GM23338 (cell line): ENCODE results near the gene MOB3B. TPM values are rescaled to one million over a fixed set of nuclear protein-coding genes. Genes with fewer than 3 reads are reported as not detected.
A peak's percentile ranks its signal among the peaks of the same experiment; 100 is the strongest.

ENCODE experiments used
- ATAC-seq: fragments of 200-7000 bp; cut with Tn5 transposase; 3 replicates; pipeline ENCODE4 v1.9.1; 2020
- DNase-seq: peaks from one replicate; pipeline ENCODE4 v3.0.0-alpha.2; 2015; ENCODE audit warnings: low spot score
- H2AFZ ChIP-seq: fragments of 200-600 bp; sonication (generic); 2 replicates; pipeline ENCODE4 v1.8.0; 2016; ENCODE audit warnings: antibody characterized with exemption, mild to moderate bottlenecking, moderate library complexity
- H3F3A ChIP-seq: fragments of 200-600 bp; sonication (generic); replicated peaks from 2 replicates; pipeline ENCODE4 v1.8.0; 2017; ENCODE audit warnings: antibody characterized with exemption, mixed run types, low read depth
- H3K27ac ChIP-seq: fragments of 200-600 bp; sonication (generic); 2 replicates; pipeline ENCODE4 v1.6.1; 2016; ENCODE audit warnings: low read depth
- H3K27me3 ChIP-seq: fragments of 200-600 bp; sonication (generic); 2 replicates; pipeline ENCODE4 v1.8.0; 2016; ENCODE audit warnings: mild to moderate bottlenecking, mixed run types, moderate library complexity; ENCODE audit not compliant: insufficient read depth
- H3K36me3 ChIP-seq: fragments of 200-600 bp; sonication (generic); 2 replicates; pipeline ENCODE4 v1.8.0; 2016; ENCODE audit warnings: mild to moderate bottlenecking; ENCODE audit not compliant: insufficient read depth
- H3K4me1 ChIP-seq: fragments of 200-600 bp; sonication (generic); 2 replicates; pipeline ENCODE4 v1.8.0; 2016; ENCODE audit warnings: mild to moderate bottlenecking, moderate library complexity; ENCODE audit not compliant: insufficient read depth
- H3K4me2 ChIP-seq: fragments of 200-600 bp; sonication (generic); 2 replicates; pipeline ENCODE4 v1.7.1; 2017; ENCODE audit warnings: mixed run types
- H3K4me3 ChIP-seq: fragments of 200-600 bp; sonication (generic); 2 replicates; pipeline ENCODE4 v1.6.1; 2016; ENCODE audit warnings: mixed run types
- H3K79me2 ChIP-seq: fragments of 200-600 bp; sonication (generic); replicated peaks from 2 replicates; pipeline ENCODE4 v1.8.0; 2017; ENCODE audit warnings: mild to moderate bottlenecking; ENCODE audit not compliant: insufficient read depth
- H3K9me2 ChIP-seq: fragments of 200-600 bp; sonication (generic); 2 replicates; pipeline ENCODE4 v1.8.0; 2017; ENCODE audit not compliant: insufficient read depth
- H4K20me1 ChIP-seq: fragments of 200-600 bp; sonication (generic); replicated peaks from 2 replicates; pipeline ENCODE4 v1.8.0; 2017; ENCODE audit warnings: mild to moderate bottlenecking; ENCODE audit not compliant: insufficient read depth
- H3K27ac Mint-ChIP-seq: 2 replicates; pipeline ENCODE4 v1.8.0; 2020; ENCODE audit warnings: inconsistent platforms, mild to moderate bottlenecking, moderate library complexity, mixed read lengths
- H3K27me3 Mint-ChIP-seq: 3 replicates; pipeline ENCODE4 v1.8.0; 2022; ENCODE audit warnings: low read depth, mild to moderate bottlenecking, moderate library complexity, mixed read lengths, inconsistent platforms; ENCODE audit not compliant: insufficient read depth, poor library complexity
- H3K36me3 Mint-ChIP-seq: 3 replicates; pipeline ENCODE4 v1.8.0; 2021; ENCODE audit warnings: low read depth, mild to moderate bottlenecking, inconsistent platforms, moderate library complexity, mixed read lengths
- H3K4me1 Mint-ChIP-seq: 3 replicates; pipeline ENCODE4 v1.8.0; 2020; ENCODE audit warnings: mild to moderate bottlenecking, inconsistent platforms, mixed read lengths
- H3K4me3 Mint-ChIP-seq: 3 replicates; pipeline ENCODE4 v1.8.0; 2021; ENCODE audit warnings: moderate library complexity, mild to moderate bottlenecking, inconsistent platforms, mixed read lengths
- H3K9me3 Mint-ChIP-seq: 3 replicates; pipeline ENCODE4 v1.8.0; 2020; ENCODE audit warnings: moderate library complexity, mild to moderate bottlenecking, inconsistent platforms, mixed read lengths
- CREB1 ChIP-seq: fragments of 250-450 bp; sonication (Bioruptor Pico); IDR thresholded peaks from 2 replicates; pipeline ENCODE4 v1.5.0; 2020; ENCODE audit warnings: low read depth, mild to moderate bottlenecking, moderate library complexity
- CTCF ChIP-seq, 2 experiments: fragments of 200-600 bp in 1 of 2; sonication (generic) in 1 of 2; conservative IDR thresholded peaks; 2 replicates each; pipeline versions ENCODE4 v1.5.1 to v1.6.1; 2016 to 2017; ENCODE audit warnings: antibody characterized with exemption in 2 of 2, low read depth in 2 of 2, mild to moderate bottlenecking in 2 of 2, moderate library complexity in 1 of 2
- ETS1 ChIP-seq: IDR thresholded peaks from 2 replicates; pipeline ENCODE4 v1.6.1; 2016; ENCODE audit warnings: antibody characterized with exemption
- EZH2phosphoT487 ChIP-seq: fragments of 200-600 bp; sonication (generic); IDR thresholded peaks from one replicate; pipeline ENCODE4 v1.8.1; 2018; ENCODE audit warnings: antibody characterized with exemption; ENCODE audit not compliant: unreplicated experiment
- JUNB ChIP-seq: IDR thresholded peaks from one replicate; pipeline ENCODE4 v1.6.1; 2016; ENCODE audit warnings: antibody characterized with exemption; ENCODE audit not compliant: unreplicated experiment
- ZNF114 ChIP-seq: fragments of 250-450 bp; sonication (Bioruptor Pico); IDR thresholded peaks from 2 replicates; pipeline ENCODE4 v1.5.0; 2020; ENCODE audit warnings: mild to moderate bottlenecking, moderate library complexity
- ZNF331 ChIP-seq: fragments of 250-450 bp; sonication (Bioruptor Pico); IDR thresholded peaks from 2 replicates; pipeline ENCODE4 v1.5.0; 2020; ENCODE audit warnings: low read depth, mild to moderate bottlenecking, moderate library complexity
- polyA plus RNA-seq: library from polyadenylated mRNA; unstranded; fragments of >200 nt; fragmentation: Nextera tagmentation; extraction: Ambion mirVana; gene quantifications from 2 replicates; pipeline ENCODE4 v1.2.1, GENCODE V29; 2016
- total RNA-seq: library from RNA; depleted of rRNA; stranded (reverse); fragments of >200 nt; shearing (Covaris generic); gene quantifications from 2 replicates; pipeline ENCODE4 v1.2.3, GENCODE V29; 2014

MOB3B gene
- total and polyA plus RNA-seq, 2 experiments from 2014 or later = 7.6 to 12.1 TPM

DNA sequence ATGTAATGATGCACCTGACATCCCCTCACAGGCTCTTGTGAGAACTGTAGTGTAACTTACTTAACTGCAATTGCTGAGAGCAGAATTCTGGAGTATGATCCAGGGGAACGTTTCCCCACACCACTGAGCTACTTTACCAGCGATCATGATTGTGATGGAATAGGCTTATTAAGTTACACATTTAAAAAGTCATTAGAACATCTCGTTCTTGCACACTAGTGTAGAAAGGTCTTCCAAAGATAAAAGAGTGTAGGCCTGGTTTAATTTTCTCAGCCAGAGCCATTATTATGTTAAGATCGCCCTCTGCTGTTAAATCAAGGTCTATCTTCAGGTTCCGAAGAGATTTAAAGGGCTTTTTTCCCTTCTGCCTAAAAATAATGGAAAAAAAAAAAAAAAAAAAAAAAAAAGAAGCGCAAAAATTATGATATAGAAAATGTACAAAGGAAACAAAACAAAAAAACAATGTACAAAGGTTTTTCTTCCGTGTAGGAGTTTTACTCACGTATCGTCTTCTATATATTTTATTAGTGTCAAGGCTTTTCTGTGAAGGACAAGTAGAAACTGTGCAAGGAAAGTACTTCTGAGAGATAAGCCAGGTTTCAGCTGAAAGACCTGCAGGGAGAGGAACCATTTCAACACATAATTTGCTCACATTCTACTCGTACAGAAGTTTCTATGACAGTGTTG lies 18.6 kb upstream of the MOB3B start:
- no peaks in the 10 kb centered on the region for H3K27me3 Mint-ChIP-seq

GRCh38 chr9:27545471-27545870 lies 15.9 kb upstream of the MOB3B start:
- ATAC-seq (no peak), DNase-seq (no peak)
- Mint-ChIP-seq H3K9me3 (no peaks in the 10 kb centered on the region), H3K27ac (no peak overlapping the region), H3K4me3 (no peak overlapping the region), H3K4me1 (peaks cover 5% of the 10 kb centered on the region; the same call in 2 of the 3 replicates), H3K27me3 (no peaks in the 10 kb centered on the region), H3K36me3 (peaks cover 28% of the 10 kb centered on the region)
- Histone ChIP-seq H3K36me3 (peaks cover 15% of the 10 kb centered on the region), H3K27me3 (no peaks in the 10 kb centered on the region), H3K27ac (no peak overlapping the region), H2AFZ (no peak overlapping the region), H3F3A (no peaks in the 10 kb centered on the region), H4K20me1 (no peaks in the 10 kb centered on the region; the same call in 1 of the 2 replicates), H3K4me2 (no peak overlapping the region), H3K9me2 (no peaks in the 10 kb centered on the region), H3K4me1 (no peaks in the 10 kb centered on the region), H3K79me2 (no peaks in the 10 kb centered on the region), H3K4me3 (no peak overlapping the region)
- no peak for TF ChIP-seq EZH2phosphoT487
- no peak for TF ChIP-seq ZNF114 (CRISPR knock-in tag)
- TF ChIP-seq ETS1 = no peak
- TF ChIP-seq CREB1 (CRISPR knock-in tag) = no peak
- no peak for TF ChIP-seq JUNB

More for the DNA sequence above, 18.6 kb upstream of the MOB3B start:
- H3K27ac ChIP-seq = no peak overlapping the region
- Mint-ChIP-seq H3K9me3 (no peaks in the 10 kb centered on the region), H3K4me3 (no peak overlapping the region), H3K36me3 (peaks cover 34% of the 10 kb centered on the region), H3K4me1 (peaks cover 5% of the 10 kb centered on the region; the same call in 2 of the 3 replicates), H3K27ac (no peak overlapping the region)
- DNase-seq = peak; percentile 66
- no peaks in the 10 kb centered on the region for H3K27me3 ChIP-seq
- no peaks in the 10 kb centered on the region for H3K9me2 ChIP-seq
- no peaks in the 10 kb centered on the region for H3F3A ChIP-seq
- no peak overlapping the region for H3K4me2 ChIP-seq
- no peaks in the 10 kb centered on the region for H3K79me2 ChIP-seq
- H3K36me3 ChIP-seq = peaks cover 15% of the 10 kb centered on the region
- H3K4me3 ChIP-seq = no peak overlapping the region
- ATAC-seq = peak; percentile 48; the same call in 2 of the 3 replicates
- H3K4me1 ChIP-seq = no peaks in the 10 kb centered on the region
- H4K20me1 ChIP-seq = no peaks in the 10 kb centered on the region
- H2AFZ ChIP-seq = no peak overlapping the region
- TF ChIP-seq ZNF331 (no peak), CTCF (conservative IDR thresholded peaks at IDR 0.05; ENCODE audit: low read depth in 2 of 2) (peak; percentile 61 to 62)
